GM23248 (cell line): Measurements from ENCODE around the gene VWA5B1.

Source experiments
- EZH2 ChIP-seq: fragments of 200-600 bp; sonication (generic); IDR thresholded peaks from 2 replicates; pipeline ENCODE4 v1.6.1; 2018; ENCODE audit warnings: antibody characterized with exemption, mild to moderate bottlenecking; ENCODE audit not compliant: insufficient read depth, poor library complexity, severe bottlenecking
- EZH2phosphoT487 ChIP-seq: fragments of 200-600 bp; sonication (generic); IDR thresholded peaks from 2 replicates; pipeline ENCODE4 v1.6.1; 2018; ENCODE audit warnings: antibody characterized with exemption, moderate library complexity, mild to moderate bottlenecking, low read depth; ENCODE audit not compliant: insufficient read depth

DNA sequence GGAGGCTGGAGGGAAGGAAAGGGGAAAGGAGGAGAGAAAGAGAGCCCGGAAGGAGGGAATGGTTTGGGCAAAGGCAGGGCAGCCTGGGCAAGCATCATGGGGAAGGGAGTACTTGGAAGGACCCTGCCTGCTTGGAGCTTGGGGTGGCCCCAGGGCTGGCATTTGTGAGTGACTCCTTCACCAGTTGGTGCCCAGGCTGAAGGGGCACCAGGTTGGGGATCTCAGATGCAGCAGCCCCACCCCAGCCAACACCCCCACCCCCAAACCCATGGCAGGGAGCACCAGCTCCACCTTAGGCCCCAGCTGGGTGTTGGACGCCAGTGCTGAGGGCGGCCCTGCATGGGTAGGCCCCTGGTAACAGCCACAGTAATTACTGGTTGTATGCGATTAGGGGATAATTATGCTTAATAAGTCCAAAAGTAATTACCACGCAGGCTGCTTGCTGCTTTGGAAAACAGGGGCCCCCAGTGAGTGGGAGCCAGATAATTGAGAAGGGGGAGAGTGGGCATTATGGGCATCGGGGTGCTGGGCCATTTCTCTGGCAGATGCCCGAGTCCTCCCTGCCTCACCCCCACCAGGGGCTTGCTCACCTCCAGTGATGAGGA, 78.3 kb downstream of the VWA5B1 start:
- TF ChIP-seq EZH2 (no peak), EZH2phosphoT487 (no peak)
